GM06990 (cell line): Measurements from ENCODE around the gene WASF2.
"Not testable (repeated sequence)": the region's sequence is repeated elsewhere in the genome, so short reads cannot be mapped to it uniquely, and the experiment has no call there.

Source experiments
- DNase-seq: peaks from one replicate; pipeline ENCODE4 v3.0.0-alpha.2; 2011; ENCODE audit not compliant: insufficient read length; ENCODE audit errors: extremely low read depth
- H3K27me3 ChIP-seq: replicated peaks from 2 replicates; pipeline ENCODE4 v1.6.0; 2011; ENCODE audit warnings: low read length; ENCODE audit not compliant: control insufficient read depth, insufficient read depth
- H3K36me3 ChIP-seq: 2 replicates; pipeline ENCODE4 v1.5.1; 2011; ENCODE audit warnings: low read length; ENCODE audit not compliant: control insufficient read depth, insufficient read depth
- H3K4me3 ChIP-seq: replicated peaks from 2 replicates; pipeline ENCODE4 v1.5.1; 2011; ENCODE audit warnings: low read depth, mild to moderate bottlenecking, control low read depth, low read length
- TF ChIP-seq, protein P1 (sequence below): IDR thresholded peaks from 2 replicates; pipeline ENCODE4 v1.5.1; 2011; ENCODE audit warnings: low read length, control low read depth, mild to moderate bottlenecking, inconsistent platforms; ENCODE audit not compliant: insufficient read depth, poor library complexity, severe bottlenecking

Gene WASF2

DNA sequence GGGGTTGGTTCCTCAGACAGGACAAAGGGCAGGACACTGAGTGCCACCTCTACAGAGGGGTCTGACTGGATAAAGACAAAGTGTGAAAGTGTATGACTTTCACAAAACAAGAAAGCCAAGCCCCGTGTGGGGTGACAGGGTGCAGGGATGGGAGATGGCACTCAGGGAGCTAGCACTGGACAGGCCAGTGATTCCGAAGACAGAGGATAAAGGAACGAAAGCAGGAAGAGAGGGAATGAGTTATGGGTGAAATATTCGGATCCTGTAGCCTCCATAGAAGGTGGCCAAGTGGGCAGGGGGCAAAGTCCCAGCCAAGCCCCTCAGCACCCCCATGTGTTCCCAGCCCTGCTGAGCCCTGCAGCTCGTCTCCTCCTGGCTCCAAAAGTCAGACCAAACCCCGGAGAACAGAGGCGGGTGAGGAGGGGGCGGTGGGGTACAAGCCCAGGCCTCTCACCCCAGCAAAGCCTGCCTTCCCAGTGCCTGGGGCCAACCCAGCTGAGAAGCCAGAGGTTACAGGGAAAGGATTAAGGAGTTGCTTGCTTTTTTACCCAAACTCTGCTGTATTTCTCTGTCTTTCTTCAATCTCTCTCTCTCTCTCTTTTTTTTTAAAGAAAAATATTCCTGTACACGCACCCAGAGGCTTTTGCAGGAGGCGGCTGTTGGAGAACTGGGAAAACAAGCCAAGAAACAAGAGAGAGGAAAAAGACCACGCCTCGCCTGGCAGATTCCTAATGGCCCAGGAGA is 14.0 kb upstream of the WASF2 start:
- DNase-seq: no peak

DNA sequence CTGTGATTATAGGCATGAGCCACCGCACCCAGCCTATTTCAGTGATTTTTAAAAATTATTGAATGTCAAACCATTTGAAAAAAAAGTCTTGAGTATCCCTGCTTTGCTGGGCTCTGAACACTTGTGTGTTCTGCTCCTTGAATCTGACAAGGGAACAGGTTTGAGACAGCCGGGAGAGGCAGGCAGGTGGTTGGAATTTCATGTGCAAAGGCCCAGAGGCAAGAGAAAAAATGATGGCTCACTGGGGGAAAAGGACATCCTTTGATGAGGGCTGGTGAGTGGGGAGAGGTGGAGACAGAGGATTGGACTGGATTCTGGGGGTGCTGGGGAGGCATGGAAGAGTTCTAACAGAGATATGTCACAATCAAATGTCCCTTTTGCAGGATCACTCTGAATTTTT is 13.1 kb upstream of the WASF2 start:
- Histone ChIP-seq H3K27me3 (no peaks in the 10 kb centered on the region), H3K4me3 (no peak overlapping the region), H3K36me3 (no peaks in the 10 kb centered on the region)
- no peak for DNase-seq
- TF ChIP-seq, protein P1, sequence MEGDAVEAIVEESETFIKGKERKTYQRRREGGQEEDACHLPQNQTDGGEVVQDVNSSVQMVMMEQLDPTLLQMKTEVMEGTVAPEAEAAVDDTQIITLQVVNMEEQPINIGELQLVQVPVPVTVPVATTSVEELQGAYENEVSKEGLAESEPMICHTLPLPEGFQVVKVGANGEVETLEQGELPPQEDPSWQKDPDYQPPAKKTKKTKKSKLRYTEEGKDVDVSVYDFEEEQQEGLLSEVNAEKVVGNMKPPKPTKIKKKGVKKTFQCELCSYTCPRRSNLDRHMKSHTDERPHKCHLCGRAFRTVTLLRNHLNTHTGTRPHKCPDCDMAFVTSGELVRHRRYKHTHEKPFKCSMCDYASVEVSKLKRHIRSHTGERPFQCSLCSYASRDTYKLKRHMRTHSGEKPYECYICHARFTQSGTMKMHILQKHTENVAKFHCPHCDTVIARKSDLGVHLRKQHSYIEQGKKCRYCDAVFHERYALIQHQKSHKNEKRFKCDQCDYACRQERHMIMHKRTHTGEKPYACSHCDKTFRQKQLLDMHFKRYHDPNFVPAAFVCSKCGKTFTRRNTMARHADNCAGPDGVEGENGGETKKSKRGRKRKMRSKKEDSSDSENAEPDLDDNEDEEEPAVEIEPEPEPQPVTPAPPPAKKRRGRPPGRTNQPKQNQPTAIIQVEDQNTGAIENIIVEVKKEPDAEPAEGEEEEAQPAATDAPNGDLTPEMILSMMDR: no peak

More for the DNA sequence above, 14.0 kb upstream of the WASF2 start:
- no peaks in the 10 kb centered on the region for H3K27me3 ChIP-seq
- no peak overlapping the region for H3K4me3 ChIP-seq
- no peaks in the 10 kb centered on the region for H3K36me3 ChIP-seq
- TF ChIP-seq, protein P1: no peak

DNA sequence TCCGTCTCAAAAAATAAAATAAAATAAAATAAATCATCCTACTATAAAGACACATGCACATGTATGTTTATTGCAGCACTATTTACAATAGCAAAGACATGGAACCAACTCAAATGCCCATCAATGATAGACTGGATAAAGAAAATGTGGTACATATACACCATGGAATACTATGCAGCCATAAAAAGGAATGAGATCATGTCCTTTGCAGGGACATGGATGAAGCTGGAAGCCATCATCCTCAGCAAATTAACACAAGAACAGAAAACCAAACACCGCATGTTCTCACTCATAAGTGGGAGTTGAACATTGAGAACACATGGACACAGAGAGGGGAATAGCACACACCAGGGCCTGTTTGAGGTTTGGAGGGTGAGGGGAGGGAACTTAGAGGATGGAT is 11.2 kb upstream of the WASF2 start:
- DNase-seq, H3K27me3 ChIP-seq, H3K4me3 ChIP-seq, H3K36me3 ChIP-seq: not testable (repeated sequence)

DNA sequence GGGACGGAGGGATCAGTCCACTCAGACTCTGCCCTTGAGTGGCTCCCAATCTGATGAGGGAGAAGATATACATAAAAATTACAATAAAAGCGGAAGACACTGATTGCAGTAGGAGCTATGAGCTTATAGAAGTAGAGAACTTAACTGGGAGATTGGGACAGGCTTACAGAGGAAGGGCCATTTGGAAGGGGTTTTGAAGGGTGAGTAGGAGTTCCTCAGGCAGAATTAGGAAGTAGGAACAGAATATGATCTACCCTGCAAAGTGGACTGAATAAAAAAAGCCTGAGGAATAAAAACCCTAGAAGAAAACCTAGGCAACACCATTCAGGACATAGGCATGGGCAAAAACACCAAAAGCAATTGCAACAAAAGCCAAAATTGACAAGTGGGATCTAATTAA is 9.2 kb upstream of the WASF2 start:
- TF ChIP-seq, protein P1: no peak
- Histone ChIP-seq H3K36me3 (no peaks in the 10 kb centered on the region), H3K27me3 (no peaks in the 10 kb centered on the region), H3K4me3 (no peak overlapping the region)
- DNase-seq: no peak

DNA sequence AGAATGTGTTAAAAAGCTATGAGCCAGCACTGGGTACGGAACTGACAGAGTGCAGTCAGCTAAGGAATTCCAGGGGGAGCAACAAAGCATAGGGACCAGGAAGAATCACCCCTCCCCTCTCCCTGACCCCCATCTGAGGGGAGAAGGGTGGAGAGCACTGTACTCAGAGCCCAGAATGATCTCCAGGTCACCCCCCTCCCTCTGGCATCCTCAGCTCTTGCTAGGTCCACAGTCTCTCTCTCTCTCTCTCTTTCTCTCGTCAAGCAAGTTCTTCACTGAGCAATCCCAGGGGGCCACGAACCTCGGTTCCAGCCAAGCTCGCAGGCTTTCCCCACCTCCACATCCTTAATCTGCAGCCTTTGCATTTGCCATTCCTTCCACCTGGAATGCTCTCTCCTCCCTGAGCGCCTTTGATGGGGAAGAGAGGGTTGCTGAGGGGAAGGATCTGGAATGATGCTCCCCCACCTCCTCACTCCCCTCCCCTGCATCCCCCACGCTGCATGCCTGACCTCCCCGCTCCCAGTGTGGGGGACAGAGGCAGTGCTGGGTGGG is 6.7 kb upstream of the WASF2 start:
- TF ChIP-seq, protein P1: no peak
- no peak overlapping the region for H3K4me3 ChIP-seq
- no peaks in the 10 kb centered on the region for H3K36me3 ChIP-seq
- H3K27me3 ChIP-seq: no peaks in the 10 kb centered on the region
- no peak for DNase-seq

DNA sequence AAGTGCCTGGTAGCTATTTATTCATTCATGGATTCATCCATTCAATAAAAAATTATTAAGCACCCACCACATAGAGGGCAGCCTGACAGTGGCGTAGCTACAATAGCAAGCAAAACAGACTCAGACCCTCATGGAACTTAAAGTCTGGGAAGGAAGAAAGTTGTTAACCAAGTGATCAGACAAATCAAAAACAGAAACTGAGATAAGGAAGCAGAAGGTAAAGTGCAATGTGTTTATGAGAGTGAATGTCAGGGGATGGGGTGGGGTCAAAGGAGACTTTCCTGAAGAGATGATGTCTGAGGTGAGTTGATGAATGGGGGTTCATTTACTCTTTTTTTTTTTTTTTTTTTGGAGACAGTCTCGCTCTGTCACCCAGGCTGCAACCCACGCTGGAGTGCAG is 2.8 kb upstream of the WASF2 start:
- Histone ChIP-seq H3K36me3 (no peaks in the 10 kb centered on the region), H3K4me3 (no peak overlapping the region), H3K27me3 (no peaks in the 10 kb centered on the region)
- TF ChIP-seq, protein P1: no peak
- DNase-seq: no peak
